ENCODE results near the gene BPIFB6.

Gene BPIFB6

GRCh38 chr20:33031531-33031930, at the start of gene BPIFB6:
BPIFB6 (plus strand) TSS chr20:33031648; CDS start chr20:33031648, 0 bp downstream.
- no peak within 1 kb of the TSS for H3K4me3 ChIP-seq (ENCODE audit: low read length)
- no peak for DNase-seq (ENCODE audit: low read depth)
- no peak for TF ChIP-seq CTCF (conservative IDR thresholded peaks at IDR 0.05; ENCODE audit: low read length)

DNA sequence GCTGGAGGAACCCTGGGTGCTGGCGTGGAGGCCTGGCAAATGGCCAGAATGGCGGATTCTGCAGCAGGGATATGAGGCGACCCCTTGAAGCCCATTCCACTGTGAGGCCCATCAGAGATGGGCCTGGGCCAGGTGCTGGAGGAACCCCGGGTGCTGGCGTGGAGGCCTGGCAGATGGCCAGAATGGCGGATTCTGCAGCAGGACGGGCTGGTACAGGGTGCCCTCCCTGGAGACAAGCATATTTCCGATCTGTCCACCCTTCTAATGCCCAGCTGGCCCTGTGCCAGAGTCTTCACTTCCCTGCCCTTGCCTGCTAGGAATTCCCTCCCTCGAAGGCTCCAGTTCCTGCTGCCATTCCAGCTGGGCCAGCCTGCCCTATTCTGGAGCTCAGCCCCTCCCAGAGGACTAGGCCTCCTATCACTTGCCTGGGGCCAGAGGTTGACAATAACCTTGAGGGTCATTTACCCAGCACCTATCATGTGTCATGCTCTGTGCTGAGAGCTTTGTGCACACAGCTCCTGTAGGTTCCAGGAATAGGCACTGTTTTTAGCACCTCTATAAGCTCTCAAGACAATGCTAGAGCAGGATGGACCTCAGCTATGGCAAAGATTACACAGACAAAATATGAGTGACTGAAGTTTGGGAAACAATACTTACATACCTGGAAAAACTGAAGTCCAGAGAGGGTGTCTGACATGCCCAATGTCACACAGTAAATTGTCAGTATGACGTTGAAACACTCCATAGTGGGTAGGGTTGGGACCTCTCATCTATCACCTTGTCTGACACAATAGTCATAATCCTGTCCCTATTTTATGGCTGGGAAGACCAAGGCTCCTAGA, 48.6 kb upstream of the BPIFB6 start:
- no peak overlapping the region for H3K4me3 ChIP-seq (ENCODE audit: low read length)
- TF ChIP-seq CTCF (conservative IDR thresholded peaks at IDR 0.05; ENCODE audit: low read length), result no peak
- no peak for DNase-seq (ENCODE audit: low read depth)

GRCh38 chr20:32983459-32984112, 47.9 kb upstream of the BPIFB6 start:
- no peak for TF ChIP-seq CTCF (conservative IDR thresholded peaks at IDR 0.05; ENCODE audit: low read length)
- H3K4me3 ChIP-seq (ENCODE audit: low read length), result no peak overlapping the region
- DNase-seq (ENCODE audit: low read depth), result no peak

GRCh38 chr20:32984196-32984595, 47.3 kb upstream of the BPIFB6 start:
- DNase-seq (ENCODE audit: low read depth), result no peak
- no peak for TF ChIP-seq CTCF (conservative IDR thresholded peaks at IDR 0.05; ENCODE audit: low read length)
- H3K4me3 ChIP-seq (ENCODE audit: low read length), result no peak overlapping the region

- H3K4me3 ChIP-seq (ENCODE audit: low read length), result no peak overlapping the region
- TF ChIP-seq CTCF (conservative IDR thresholded peaks at IDR 0.05; ENCODE audit: low read length), result no peak
- DNase-seq (ENCODE audit: low read depth), result no peak
Measured at GRCh38 chr20:32984631-32985354, 46.7 kb upstream of the BPIFB6 start.

- no peak for TF ChIP-seq CTCF (conservative IDR thresholded peaks at IDR 0.05; ENCODE audit: low read length)
- H3K4me3 ChIP-seq (ENCODE audit: low read length), result no peak overlapping the region
- no peak for DNase-seq (ENCODE audit: low read depth)
Measured at GRCh38 chr20:32985596-32985995, 45.9 kb upstream of the BPIFB6 start.
